HK-2 (cell line): ENCODE results near the gene RFX2.
A peak's percentile ranks its signal among the peaks of the same experiment; 100 is the strongest.

Experiments
- DNase-seq: peaks from one replicate; pipeline ENCODE4 v3.0.0-alpha.2; 2018; ENCODE audit not compliant: unreplicated experiment

The RFX2 gene

GRCh38 chr19:6059988-6060599 lies 50.2 kb downstream of the RFX2 start:
- no peak for DNase-seq

- no peak for DNase-seq
Measured at GRCh38 chr19:6059396-6059947, 50.8 kb downstream of the RFX2 start.

- DNase-seq: no peak
Measured at GRCh38 chr19:6058518-6059201, 51.6 kb downstream of the RFX2 start.

GRCh38 chr19:6057651-6058517 lies 52.4 kb downstream of the RFX2 start:
- no peak for DNase-seq

- DNase-seq: no peak
Measured at GRCh38 chr19:6056801-6057650, 53.3 kb downstream of the RFX2 start.

GRCh38 chr19:6056282-6056741 lies 54.0 kb downstream of the RFX2 start:
- no peak for DNase-seq

- no peak for DNase-seq
Measured at GRCh38 chr19:6055013-6055795, 55.1 kb downstream of the RFX2 start.

GRCh38 chr19:6048793-6049405 lies 61.4 kb downstream of the RFX2 start:
- peak; percentile 68 for DNase-seq

GRCh38 chr19:6048348-6048747 lies 62.0 kb downstream of the RFX2 start:
- no peak for DNase-seq

- DNase-seq: peak; percentile 16
Measured at GRCh38 chr19:6047741-6048251, 62.5 kb downstream of the RFX2 start.

GRCh38 chr19:6047256-6047655 lies 63.0 kb downstream of the RFX2 start:
- DNase-seq: no peak

- no peak for DNase-seq
Measured at GRCh38 chr19:6045108-6045507, 65.2 kb downstream of the RFX2 start.

GRCh38 chr19:6044056-6044805 lies 66.1 kb downstream of the RFX2 start:
- no peak for DNase-seq

GRCh38 chr19:6042776-6043726 lies 67.2 kb downstream of the RFX2 start:
- no peak for DNase-seq

- no peak for DNase-seq
Measured at GRCh38 chr19:6041991-6042481, 68.3 kb downstream of the RFX2 start.

- no peak for DNase-seq
Measured at GRCh38 chr19:6041071-6041470, 69.2 kb downstream of the RFX2 start.

- no peak for DNase-seq
Measured at GRCh38 chr19:6039566-6040225, 70.6 kb downstream of the RFX2 start.
